GM23248 (cell line): Measurements from ENCODE around the gene PALMD. TPM values are rescaled to one million over a fixed set of nuclear protein-coding genes. Genes with fewer than 3 reads are reported as not detected.

Experiments used
- DNase-seq: peaks from one replicate; pipeline ENCODE4 v3.0.0-alpha.2; 2015
- H2AFZ ChIP-seq: fragments of 200-600 bp; sonication (generic); 2 replicates; pipeline ENCODE4 v1.6.1; 2016; ENCODE audit warnings: antibody characterized with exemption
- H3F3A ChIP-seq: fragments of 200-600 bp; sonication (generic); 2 replicates; pipeline ENCODE4 v1.6.1; 2016; ENCODE audit warnings: mild to moderate bottlenecking, antibody characterized with exemption, mixed run types; ENCODE audit not compliant: insufficient read depth
- H3K27ac ChIP-seq: fragments of 200-600 bp; sonication (generic); 2 replicates; pipeline ENCODE4 v1.5.1; 2016; ENCODE audit warnings: mild to moderate bottlenecking
- H3K27me3 ChIP-seq: fragments of 200-600 bp; sonication (generic); replicated peaks from 2 replicates; pipeline ENCODE4 v1.6.1; 2016; ENCODE audit warnings: mild to moderate bottlenecking; ENCODE audit not compliant: insufficient read depth
- H3K36me3 ChIP-seq: fragments of 200-600 bp; sonication (generic); 2 replicates; pipeline ENCODE4 v1.6.1; 2016; ENCODE audit warnings: low read depth, mild to moderate bottlenecking
- H3K4me1 ChIP-seq: fragments of 200-600 bp; sonication (generic); 2 replicates; pipeline ENCODE4 v1.6.1; 2016; ENCODE audit warnings: mild to moderate bottlenecking; ENCODE audit not compliant: insufficient read depth
- H3K4me2 ChIP-seq: fragments of 200-600 bp; sonication (generic); one replicate; pipeline ENCODE4 v1.6.1; 2016; ENCODE audit warnings: mild to moderate bottlenecking; ENCODE audit not compliant: unreplicated experiment
- H3K4me3 ChIP-seq: fragments of 200-600 bp; sonication (generic); 2 replicates; pipeline ENCODE4 v1.5.1; 2016; ENCODE audit warnings: mild to moderate bottlenecking
- H3K79me2 ChIP-seq: fragments of 200-600 bp; sonication (generic); 2 replicates; pipeline ENCODE4 v1.6.1; 2016; ENCODE audit warnings: mild to moderate bottlenecking; ENCODE audit not compliant: insufficient read depth
- H3K9ac ChIP-seq: fragments of 200-600 bp; sonication (generic); 2 replicates; pipeline ENCODE4 v1.6.1; 2016; ENCODE audit warnings: mild to moderate bottlenecking
- H3K9me2 ChIP-seq: fragments of 200-600 bp; sonication (generic); 2 replicates; pipeline ENCODE4 v1.6.1; 2016; ENCODE audit warnings: mixed run types, mild to moderate bottlenecking, moderate library complexity; ENCODE audit not compliant: insufficient read depth
- H3K9me3 ChIP-seq: fragments of 200-600 bp; sonication (generic); one replicate; pipeline ENCODE4 v1.6.1; 2017; ENCODE audit warnings: low read depth
- H4K20me1 ChIP-seq: fragments of 200-600 bp; sonication (generic); 2 replicates; pipeline ENCODE4 v1.6.0; 2016; ENCODE audit not compliant: insufficient read depth
- EZH2 ChIP-seq: fragments of 200-600 bp; sonication (generic); IDR thresholded peaks from 2 replicates; pipeline ENCODE4 v1.6.1; 2018; ENCODE audit warnings: antibody characterized with exemption, mild to moderate bottlenecking; ENCODE audit not compliant: insufficient read depth, poor library complexity, severe bottlenecking
- EZH2phosphoT487 ChIP-seq: fragments of 200-600 bp; sonication (generic); IDR thresholded peaks from 2 replicates; pipeline ENCODE4 v1.6.1; 2018; ENCODE audit warnings: antibody characterized with exemption, moderate library complexity, mild to moderate bottlenecking, low read depth; ENCODE audit not compliant: insufficient read depth
- WGBS, 2 experiments: methylation state at CpG; one replicate each; pipeline ENCODE4 v1.1.6; 2015 to 2017; ENCODE audit warnings: low lambda C conversion rate in 2 of 2, low coverage in 1 of 2; ENCODE audit errors: missing lambda C conversion rate in 2 of 2; 5-methylcytosine and 5-hydroxymethylcytosine counted together
- in situ Hi-C: fragments of 300-500 bp; cut with MboI; formaldehyde crosslinking; loops from 2 replicates; pipeline ENCODE4 v1.15.0; 2020
- polyA plus RNA-seq: library from polyadenylated mRNA; unstranded; fragments of >200 nt; fragmentation: Nextera tagmentation; extraction: Ambion mirVana; gene quantifications from 2 replicates; pipeline ENCODE4 v1.2.1, GENCODE V29; 2016
- total RNA-seq: library from RNA; depleted of rRNA; stranded (reverse); fragments of >200 nt; shearing (Covaris generic); gene quantifications from 2 replicates; pipeline ENCODE4 v1.2.3, GENCODE V29; 2014

The PALMD gene
- total and polyA plus RNA-seq, 2 experiments from 2014 or later, result 0.09 to 0.11 TPM

DNA sequence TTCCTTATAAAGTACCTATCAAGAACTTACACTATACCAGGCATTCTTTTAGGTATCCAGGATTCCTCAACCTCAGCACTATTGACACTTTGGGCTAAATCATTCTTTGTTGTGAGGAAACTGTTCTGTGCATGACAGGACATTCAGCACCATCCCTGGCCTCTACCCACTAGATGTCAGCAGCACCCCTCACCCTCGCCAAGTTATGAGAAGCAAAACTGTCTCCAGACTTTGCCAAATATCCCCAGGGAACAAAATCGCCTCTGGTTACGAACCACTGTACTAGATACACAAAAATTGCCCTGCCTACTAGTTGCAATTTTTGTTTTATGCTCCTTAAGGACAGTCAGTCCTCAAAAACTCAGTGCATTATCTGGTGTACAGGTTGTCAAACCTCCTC, 35.7 kb downstream of the PALMD start:
- no peaks in the 10 kb centered on the region for H3K9me2 ChIP-seq
- 88 to 95% methylated on average over 3 of the region's 3 CpGs for WGBS, 2 experiments
- in situ Hi-C loops, result loop anchor here (25.0 kb wide), 1 partner anchor 194 kb away; no protein-coding TSS in a partner anchor
- TF ChIP-seq EZH2 (no peak), EZH2phosphoT487 (no peak)
- H3K4me3 ChIP-seq, result no peak overlapping the region
- peaks cover 20% of the 10 kb centered on the region for H3F3A ChIP-seq
- H3K36me3 ChIP-seq, result no peaks in the 10 kb centered on the region
- H4K20me1 ChIP-seq, result no peaks in the 10 kb centered on the region
- no peak overlapping the region for H3K9ac ChIP-seq
- no peaks in the 10 kb centered on the region for H3K27me3 ChIP-seq
- DNase-seq, result no peak
- H3K4me2 ChIP-seq, result no peak overlapping the region
- H3K27ac ChIP-seq, result peak overlapping the region; percentile 52; the same call in 1 of the 2 replicates
- no peak overlapping the region for H2AFZ ChIP-seq
- H3K79me2 ChIP-seq, result no peaks in the 10 kb centered on the region
- H3K4me1 ChIP-seq, result peaks cover 37% of the 10 kb centered on the region
- H3K9me3 ChIP-seq, result no peaks in the 10 kb centered on the region

DNA sequence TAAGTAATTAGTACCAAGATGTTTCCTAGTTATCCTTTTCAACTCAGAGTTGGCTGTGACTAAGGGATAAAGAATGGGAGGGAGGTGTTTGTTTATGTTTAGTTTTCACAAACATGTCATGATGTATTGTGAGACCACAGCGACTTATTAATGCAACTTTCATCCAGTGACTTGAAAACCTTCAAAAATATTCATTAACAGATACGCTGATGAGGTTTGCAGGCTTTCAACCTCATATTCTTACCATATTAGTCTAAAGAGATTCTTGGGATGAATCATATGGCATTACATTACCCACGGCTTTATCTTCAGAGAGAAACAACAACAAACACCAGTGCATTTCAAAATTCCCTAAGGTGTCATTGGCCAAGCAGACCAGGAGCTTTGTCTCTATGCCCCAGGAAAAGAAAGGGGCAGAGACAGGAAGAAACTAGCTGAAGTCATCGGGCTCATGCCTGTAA, 36.4 kb downstream of the PALMD start:
- no peak overlapping the region for H2AFZ ChIP-seq
- no peak overlapping the region for H3K4me3 ChIP-seq
- H3K9ac ChIP-seq, result no peak overlapping the region
- H3K27me3 ChIP-seq, result no peaks in the 10 kb centered on the region
- TF ChIP-seq EZH2phosphoT487 (no peak), EZH2 (no peak)
- peak; percentile 78 for DNase-seq
- H3K4me2 ChIP-seq, result no peak overlapping the region
- H3K79me2 ChIP-seq, result no peaks in the 10 kb centered on the region
- H4K20me1 ChIP-seq, result no peaks in the 10 kb centered on the region
- WGBS, 2 experiments, result 56 to 57% methylated on average over 4 of the region's 4 CpGs
- no peaks in the 10 kb centered on the region for H3K9me2 ChIP-seq
- H3K4me1 ChIP-seq, result peaks cover 37% of the 10 kb centered on the region
- peaks cover 20% of the 10 kb centered on the region for H3F3A ChIP-seq
- in situ Hi-C loops, result loop anchor here (25.0 kb wide), 1 partner anchor 195 kb away; no protein-coding TSS in a partner anchor
- no peaks in the 10 kb centered on the region for H3K36me3 ChIP-seq
- no peaks in the 10 kb centered on the region for H3K9me3 ChIP-seq
- H3K27ac ChIP-seq, result peak overlapping the region; percentile 52

DNA sequence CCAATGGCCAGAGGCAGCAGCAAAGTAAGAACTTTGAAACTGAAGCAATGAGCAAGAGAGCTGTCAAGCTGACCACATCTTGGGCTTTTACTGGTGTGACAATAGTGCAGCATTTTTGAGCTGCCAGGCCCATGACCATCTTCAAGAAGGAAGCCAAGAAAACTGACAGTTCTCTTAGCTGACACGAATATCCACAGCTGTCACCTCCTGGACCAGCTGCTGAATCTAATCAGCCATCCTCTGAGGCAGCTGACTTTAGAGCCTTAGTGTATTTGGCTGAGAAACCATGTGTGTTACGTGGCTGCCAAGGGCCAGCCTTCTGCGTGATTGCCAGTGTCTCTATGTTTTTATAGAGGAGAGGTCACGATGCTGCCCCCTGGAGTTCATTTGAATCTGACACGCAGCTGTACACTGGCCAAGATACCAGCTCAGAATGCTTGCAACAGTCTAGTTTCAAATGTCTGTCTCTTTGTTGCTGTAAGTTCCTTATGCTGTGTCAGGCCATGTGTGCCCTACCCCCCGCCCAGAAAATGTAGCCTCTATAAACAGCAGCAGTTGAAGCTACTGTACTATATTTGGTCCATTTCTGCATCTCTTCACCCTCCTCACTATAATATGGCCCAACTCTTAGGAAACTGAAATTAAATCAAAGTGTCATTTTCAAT, 39.7 kb downstream of the PALMD start:
- DNase-seq, result peak; percentile 92
- 0 to 4% methylated on average over 6 of the region's 6 CpGs for WGBS, 2 experiments
- H3K9me2 ChIP-seq, result no peaks in the 10 kb centered on the region
- H3F3A ChIP-seq, result peaks cover 20% of the 10 kb centered on the region
- in situ Hi-C loops, result loop anchor here (25.0 kb wide), 1 partner anchor 198 kb away; no protein-coding TSS in a partner anchor
- H3K79me2 ChIP-seq, result no peaks in the 10 kb centered on the region
- H3K9me3 ChIP-seq, result no peaks in the 10 kb centered on the region
- H3K27me3 ChIP-seq, result no peaks in the 10 kb centered on the region
- no peak for TF ChIP-seq EZH2phosphoT487
- no peak for TF ChIP-seq EZH2
- peak overlapping the region; percentile 9 for H3K4me2 ChIP-seq
- peak overlapping the region; percentile 46 for H3K27ac ChIP-seq
- 0 out of 2 replicates have a peak overlapping the region, but pooled peaks have one; percentile 2 for H3K9ac ChIP-seq
- peak overlapping the region; percentile 54 for H2AFZ ChIP-seq
- H3K4me3 ChIP-seq, result no peak overlapping the region
- no peaks in the 10 kb centered on the region for H4K20me1 ChIP-seq
- peaks cover 27% of the 10 kb centered on the region for H3K4me1 ChIP-seq
- H3K36me3 ChIP-seq, result no peaks in the 10 kb centered on the region

DNA sequence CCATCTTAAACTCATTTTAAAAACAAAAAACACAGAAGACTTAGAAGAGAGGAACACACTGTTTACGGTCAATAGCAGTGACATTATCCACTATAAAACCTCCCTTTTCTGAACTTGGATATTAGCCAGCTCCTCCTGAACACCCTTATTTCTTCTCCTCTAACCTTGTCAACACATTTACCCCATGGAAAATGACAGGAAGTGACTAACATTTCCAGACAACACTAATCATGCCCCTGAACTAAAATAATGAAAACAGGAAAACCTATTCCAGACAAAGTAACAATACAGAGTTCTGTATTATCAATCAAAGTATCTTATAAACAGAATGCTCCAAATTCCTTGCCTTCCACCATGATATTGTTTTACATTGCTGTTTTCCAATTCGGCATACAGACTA, 45.3 kb downstream of the PALMD start:
- H3K4me1 ChIP-seq, result peaks cover 6% of the 10 kb centered on the region
- no peak overlapping the region for H3K27ac ChIP-seq
- H3K4me3 ChIP-seq, result no peak overlapping the region
- no peak overlapping the region for H3K9ac ChIP-seq
- no peaks in the 10 kb centered on the region for H3K36me3 ChIP-seq
- no peak overlapping the region for H2AFZ ChIP-seq
- peaks cover 4% of the 10 kb centered on the region; the same call in 1 of the 2 replicates for H3F3A ChIP-seq
- H3K79me2 ChIP-seq, result no peaks in the 10 kb centered on the region
- H4K20me1 ChIP-seq, result no peaks in the 10 kb centered on the region
- in situ Hi-C loops, result loop anchor here (10.0 to 25.0 kb wide), 2 partner anchors 204 to 516 kb away; no protein-coding TSS in a partner anchor
- H3K27me3 ChIP-seq, result no peaks in the 10 kb centered on the region
- no peaks in the 10 kb centered on the region for H3K9me3 ChIP-seq
- TF ChIP-seq EZH2phosphoT487 (no peak), EZH2 (no peak)
- WGBS, 2 experiments, result 92 to 98% methylated on average over 2 of the region's 2 CpGs
- H3K4me2 ChIP-seq, result no peak overlapping the region
- H3K9me2 ChIP-seq, result no peaks in the 10 kb centered on the region
- DNase-seq, result no peak
